Naive B cell (primary cell): ENCODE measurements around the gene PPFIA2. TPM values are rescaled to one million over a fixed set of nuclear protein-coding genes. Genes with fewer than 3 reads are reported as not detected.

Experiments used
- ATAC-seq, 2 donors: fragments of 150-1000 bp; cut with Tn5 transposase; 2 replicates each; pipeline ENCODE4 v1.10.0; 2021; ENCODE audit warnings: low read depth in 2 of 2, mild to moderate bottlenecking in 2 of 2, moderate library complexity in 2 of 2
- DNase-seq: peaks from one replicate; pipeline ENCODE4 v3.0.0; 2022
- H3K27ac Mint-ChIP-seq, 6 donors: one replicate each; pipeline ENCODE4 v1.8.0; 2020 to 2022; ENCODE audit warnings: mild to moderate bottlenecking in 6 of 6, mixed read lengths in 6 of 6, moderate library complexity in 5 of 6, inconsistent platforms in 2 of 6
- H3K27me3 Mint-ChIP-seq, 3 donors: one replicate each; pipeline ENCODE4 v1.8.0; 2021 to 2022; ENCODE audit warnings: mixed read lengths in 3 of 3, mild to moderate bottlenecking in 1 of 3
- H3K36me3 Mint-ChIP-seq, 2 donors: one replicate each; pipeline ENCODE4 v1.8.0; 2020 to 2022; ENCODE audit warnings: mixed read lengths in 2 of 2, inconsistent platforms in 1 of 2, mild to moderate bottlenecking in 1 of 2
- H3K4me1 Mint-ChIP-seq, 3 donors: one replicate each; pipeline ENCODE4 v1.8.0; 2020 to 2022; ENCODE audit warnings: mixed read lengths in 3 of 3, inconsistent platforms in 1 of 3, mild to moderate bottlenecking in 1 of 3, moderate library complexity in 1 of 3
- H3K4me3 Mint-ChIP-seq, 8 donors: one replicate each; pipeline ENCODE4 v1.8.0; 2020 to 2022; ENCODE audit warnings: mild to moderate bottlenecking in 8 of 8, mixed read lengths in 8 of 8, moderate library complexity in 8 of 8, inconsistent platforms in 2 of 8
- H3K9me3 Mint-ChIP-seq, 7 donors: one replicate each; pipeline ENCODE4 v1.8.0; 2020 to 2022; ENCODE audit warnings: mixed read lengths in 7 of 7, mild to moderate bottlenecking in 5 of 7, inconsistent platforms in 2 of 7, moderate library complexity in 1 of 7
- polyA plus RNA-seq, 6 donors: library from polyadenylated mRNA; unstranded; fragments of 300-500 nt; fragmentation: Illumina TruSeq; gene quantifications; one replicate each; pipeline ENCODE4 v1.2.3, GENCODE V29; 2021; ENCODE audit warnings: low read depth in 6 of 6

The PPFIA2 gene
- polyA plus RNA-seq, 6 donors from 2014 or later, result not detected

- ATAC-seq (no peak), DNase-seq (no peak)
- H3K27me3 Mint-ChIP-seq, result no peaks in the 10 kb centered on the region
- H3K27ac Mint-ChIP-seq, result no peak overlapping the region
- no peaks in the 10 kb centered on the region for H3K4me1 Mint-ChIP-seq
- H3K4me3 Mint-ChIP-seq, result no peak overlapping the region
- peaks cover 0 to 2% (median 0%) of the 10 kb centered on the region in 7 donors for H3K9me3 Mint-ChIP-seq
- H3K36me3 Mint-ChIP-seq, result no peaks in the 10 kb centered on the region
These were observed 488.8 kb downstream of the PPFIA2 start for GRCh38 chr12:81270385-81270784.

- no peaks in the 10 kb centered on the region for H3K27me3 Mint-ChIP-seq
- H3K36me3 Mint-ChIP-seq, result no peaks in the 10 kb centered on the region
- no peak for DNase-seq
- no peaks in the 10 kb centered on the region for H3K4me1 Mint-ChIP-seq
- H3K27ac Mint-ChIP-seq, result no peak overlapping the region
- peaks cover 0 to 2% (median 0%) of the 10 kb centered on the region in 7 donors for H3K9me3 Mint-ChIP-seq
- no peak for ATAC-seq
- no peak overlapping the region for H3K4me3 Mint-ChIP-seq
These were observed 496.1 kb downstream of the PPFIA2 start for GRCh38 chr12:81263072-81263471.

- Mint-ChIP-seq H3K27ac (peak overlapping the region in 1 of 6 donors; percentile 44), H3K27me3 (no peaks in the 10 kb centered on the region), H3K4me1 (no peaks in the 10 kb centered on the region), H3K36me3 (no peaks in the 10 kb centered on the region), H3K9me3 (peaks cover 0 to 2% (median 0%) of the 10 kb centered on the region in 7 donors), H3K4me3 (no peak overlapping the region)
- no peak for ATAC-seq
- DNase-seq, result no peak
These were observed 497.5 kb downstream of the PPFIA2 start for GRCh38 chr12:81261508-81262207.

GRCh38 chr12:81259360-81259759 lies 499.8 kb downstream of the PPFIA2 start:
- H3K4me3 Mint-ChIP-seq, result no peak overlapping the region
- ATAC-seq, result no peak
- H3K27ac Mint-ChIP-seq, result no peak overlapping the region
- H3K36me3 Mint-ChIP-seq, result no peaks in the 10 kb centered on the region
- H3K9me3 Mint-ChIP-seq, result peaks cover 0 to 2% (median 0%) of the 10 kb centered on the region in 7 donors
- no peaks in the 10 kb centered on the region for H3K4me1 Mint-ChIP-seq
- no peaks in the 10 kb centered on the region for H3K27me3 Mint-ChIP-seq
- no peak for DNase-seq

GRCh38 chr12:81257947-81258551 lies 501.1 kb downstream of the PPFIA2 start:
- peaks cover 0 to 2% (median 0%) of the 10 kb centered on the region in 7 donors for H3K9me3 Mint-ChIP-seq
- no peak for ATAC-seq
- H3K4me1 Mint-ChIP-seq, result no peaks in the 10 kb centered on the region
- H3K27me3 Mint-ChIP-seq, result no peaks in the 10 kb centered on the region
- no peak overlapping the region for H3K4me3 Mint-ChIP-seq
- H3K36me3 Mint-ChIP-seq, result no peaks in the 10 kb centered on the region
- DNase-seq, result no peak
- H3K27ac Mint-ChIP-seq, result no peak overlapping the region

- H3K36me3 Mint-ChIP-seq, result no peaks in the 10 kb centered on the region
- H3K9me3 Mint-ChIP-seq, result peaks cover 0 to 3% (median 0%) of the 10 kb centered on the region in 7 donors
- H3K27ac Mint-ChIP-seq, result no peak overlapping the region
- H3K4me3 Mint-ChIP-seq, result no peak overlapping the region
- no peak for ATAC-seq
- H3K27me3 Mint-ChIP-seq, result no peaks in the 10 kb centered on the region
- DNase-seq, result no peak
- H3K4me1 Mint-ChIP-seq, result no peaks in the 10 kb centered on the region
These were observed 503.2 kb downstream of the PPFIA2 start for GRCh38 chr12:81255947-81256346.

GRCh38 chr12:81255456-81255855 lies 503.7 kb downstream of the PPFIA2 start:
- Mint-ChIP-seq H3K4me1 (no peaks in the 10 kb centered on the region), H3K27ac (no peak overlapping the region), H3K36me3 (no peaks in the 10 kb centered on the region), H3K9me3 (peaks cover 0 to 6% (median 0%) of the 10 kb centered on the region in 7 donors), H3K27me3 (no peaks in the 10 kb centered on the region), H3K4me3 (no peak overlapping the region)
- DNase-seq, result no peak
- no peak for ATAC-seq

GRCh38 chr12:81253360-81253759 lies 505.8 kb downstream of the PPFIA2 start:
- no peaks in the 10 kb centered on the region for H3K4me1 Mint-ChIP-seq
- DNase-seq (no peak), ATAC-seq (no peak)
- no peak overlapping the region for H3K27ac Mint-ChIP-seq
- no peak overlapping the region for H3K4me3 Mint-ChIP-seq
- no peaks in the 10 kb centered on the region for H3K27me3 Mint-ChIP-seq
- no peaks in the 10 kb centered on the region for H3K36me3 Mint-ChIP-seq
- H3K9me3 Mint-ChIP-seq, result peaks cover 0 to 6% (median 0%) of the 10 kb centered on the region in 7 donors

- no peak overlapping the region for H3K4me3 Mint-ChIP-seq
- no peaks in the 10 kb centered on the region for H3K27me3 Mint-ChIP-seq
- DNase-seq (no peak), ATAC-seq (no peak)
- H3K4me1 Mint-ChIP-seq, result no peaks in the 10 kb centered on the region
- H3K36me3 Mint-ChIP-seq, result no peaks in the 10 kb centered on the region
- H3K27ac Mint-ChIP-seq, result no peak overlapping the region
- H3K9me3 Mint-ChIP-seq, result peaks cover 0 to 6% (median 0%) of the 10 kb centered on the region in 7 donors
These were observed 506.9 kb downstream of the PPFIA2 start for GRCh38 chr12:81252228-81252627.

GRCh38 chr12:81249976-81250375 lies 509.2 kb downstream of the PPFIA2 start:
- no peaks in the 10 kb centered on the region for H3K27me3 Mint-ChIP-seq
- H3K4me3 Mint-ChIP-seq, result no peak overlapping the region
- ATAC-seq (no peak), DNase-seq (no peak)
- no peak overlapping the region for H3K27ac Mint-ChIP-seq
- H3K36me3 Mint-ChIP-seq, result no peaks in the 10 kb centered on the region
- no peaks in the 10 kb centered on the region for H3K4me1 Mint-ChIP-seq
- H3K9me3 Mint-ChIP-seq, result peaks cover 0 to 10% (median 0%) of the 10 kb centered on the region in 7 donors

- no peak overlapping the region for H3K27ac Mint-ChIP-seq
These were observed 513.1 kb downstream of the PPFIA2 start for GRCh38 chr12:81245907-81246570.

GRCh38 chr12:81245458-81245857 lies 513.7 kb downstream of the PPFIA2 start:
- Mint-ChIP-seq H3K27ac (no peak overlapping the region), H3K36me3 (no peaks in the 10 kb centered on the region), H3K4me3 (no peak overlapping the region), H3K27me3 (no peaks in the 10 kb centered on the region), H3K9me3 (peaks cover 0 to 19% (median 5%) of the 10 kb centered on the region in 7 donors), H3K4me1 (no peaks in the 10 kb centered on the region)
- no peak for DNase-seq
- ATAC-seq, result no peak

More at GRCh38 chr12:81245907-81246570, 513.1 kb downstream of the PPFIA2 start:
- DNase-seq (no peak), ATAC-seq (no peak)
- Mint-ChIP-seq H3K4me3 (no peak overlapping the region), H3K9me3 (peaks cover 0 to 22% (median 5%) of the 10 kb centered on the region in 7 donors), H3K4me1 (no peaks in the 10 kb centered on the region), H3K36me3 (no peaks in the 10 kb centered on the region), H3K27me3 (no peaks in the 10 kb centered on the region)

- ATAC-seq (no peak), DNase-seq (no peak)
- Mint-ChIP-seq H3K9me3 (peaks cover 0 to 7% (median 0%) of the 10 kb centered on the region in 7 donors), H3K36me3 (no peaks in the 10 kb centered on the region), H3K27me3 (no peaks in the 10 kb centered on the region), H3K4me3 (no peak overlapping the region), H3K27ac (no peak overlapping the region), H3K4me1 (no peaks in the 10 kb centered on the region)
These were observed 527.4 kb downstream of the PPFIA2 start for GRCh38 chr12:81231574-81232368.
